ENCODE results near the gene RITA1. TPM values are rescaled to one million over a fixed set of nuclear protein-coding genes. Genes with fewer than 3 reads are reported as not detected.

The RITA1 gene
- total RNA-seq, 2 donors from 2014 or later, result 18.8 to 20.3 TPM

DNA sequence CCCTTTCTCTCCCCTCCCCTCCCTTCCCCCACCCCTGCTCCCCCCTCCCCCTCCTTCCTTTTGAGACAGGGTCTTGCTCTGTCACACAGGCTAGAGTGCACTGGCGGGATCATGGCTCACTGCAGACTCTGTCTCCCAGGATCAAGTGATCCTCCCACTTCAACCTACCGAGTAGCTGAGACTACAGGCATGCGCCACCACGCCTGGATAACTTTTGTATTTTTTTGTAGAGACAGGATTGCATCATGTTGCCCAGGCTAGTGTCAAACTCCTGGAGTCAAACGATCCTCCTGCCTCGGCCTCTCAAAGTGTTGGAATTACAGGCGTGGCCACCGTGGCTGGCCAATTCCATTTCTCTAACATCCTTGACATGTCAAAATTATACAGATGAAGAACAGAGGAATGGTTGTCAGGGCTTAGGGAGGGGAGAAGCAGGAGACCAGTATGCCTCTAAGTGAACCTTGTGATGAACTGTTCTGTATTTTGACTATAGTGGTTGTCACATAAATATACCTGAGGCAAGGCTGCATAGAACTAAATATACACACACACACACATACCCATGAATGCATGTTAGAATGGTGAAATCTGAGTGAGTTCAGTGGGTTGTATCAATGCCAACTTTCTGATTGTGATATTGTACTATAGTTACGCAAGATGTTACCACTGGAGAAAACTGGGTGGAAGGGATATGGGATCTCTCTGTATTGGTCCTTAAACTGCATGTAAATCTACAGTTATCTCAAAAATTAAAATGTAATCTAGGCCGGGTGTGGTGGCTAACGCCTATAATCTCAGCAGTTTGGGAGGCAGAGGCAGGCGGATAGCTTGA lies 39.6 kb upstream of the RITA1 start:
- DNase-seq, result no peak
- H3K36me3 ChIP-seq (ENCODE audit: control insufficient read depth, insufficient read depth, low read length), result no peaks in the 10 kb centered on the region
- no peaks in the 10 kb centered on the region for H3K36me3 Mint-ChIP-seq (ENCODE audit: low read depth)
- peaks cover 2% of the 10 kb centered on the region for H3K4me1 ChIP-seq (ENCODE audit: control insufficient read depth, insufficient read depth, low read length)
- WGBS, 2 experiments (ENCODE audit: insufficient coverage in 1 of 2, insufficient read length in 1 of 2), result 70 to 88% methylated on average over 5 to 12 of the region's 12 CpGs
- no peak overlapping the region for H3K4me3 Mint-ChIP-seq
- H3K27me3 Mint-ChIP-seq (ENCODE audit: insufficient read depth), result peaks cover 20% of the 10 kb centered on the region
- H3K4me1 Mint-ChIP-seq, result peaks cover 5% of the 10 kb centered on the region
- peaks cover 10% of the 10 kb centered on the region for H3K27me3 ChIP-seq (ENCODE audit: control insufficient read depth, insufficient read depth, low read length, poor library complexity, severe bottlenecking)
- TF ChIP-seq, protein P1, sequence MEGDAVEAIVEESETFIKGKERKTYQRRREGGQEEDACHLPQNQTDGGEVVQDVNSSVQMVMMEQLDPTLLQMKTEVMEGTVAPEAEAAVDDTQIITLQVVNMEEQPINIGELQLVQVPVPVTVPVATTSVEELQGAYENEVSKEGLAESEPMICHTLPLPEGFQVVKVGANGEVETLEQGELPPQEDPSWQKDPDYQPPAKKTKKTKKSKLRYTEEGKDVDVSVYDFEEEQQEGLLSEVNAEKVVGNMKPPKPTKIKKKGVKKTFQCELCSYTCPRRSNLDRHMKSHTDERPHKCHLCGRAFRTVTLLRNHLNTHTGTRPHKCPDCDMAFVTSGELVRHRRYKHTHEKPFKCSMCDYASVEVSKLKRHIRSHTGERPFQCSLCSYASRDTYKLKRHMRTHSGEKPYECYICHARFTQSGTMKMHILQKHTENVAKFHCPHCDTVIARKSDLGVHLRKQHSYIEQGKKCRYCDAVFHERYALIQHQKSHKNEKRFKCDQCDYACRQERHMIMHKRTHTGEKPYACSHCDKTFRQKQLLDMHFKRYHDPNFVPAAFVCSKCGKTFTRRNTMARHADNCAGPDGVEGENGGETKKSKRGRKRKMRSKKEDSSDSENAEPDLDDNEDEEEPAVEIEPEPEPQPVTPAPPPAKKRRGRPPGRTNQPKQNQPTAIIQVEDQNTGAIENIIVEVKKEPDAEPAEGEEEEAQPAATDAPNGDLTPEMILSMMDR (conservative IDR thresholded peaks at IDR 0.05), result no peak
- H3K4me3 ChIP-seq (ENCODE audit: low read length), result no peak overlapping the region
- H3K27ac Mint-ChIP-seq, result no peak overlapping the region
- no peak overlapping the region for H3K27ac ChIP-seq (ENCODE audit: low read depth, low read length)
- no peak overlapping the region for H3K9ac ChIP-seq (ENCODE audit: extremely low read depth, low read length, poor library complexity, severe bottlenecking)
- peaks cover 5% of the 10 kb centered on the region for H3K9me3 ChIP-seq (ENCODE audit: control insufficient read depth, low read length)
- H3K9me3 Mint-ChIP-seq, result peaks cover 10% of the 10 kb centered on the region

DNA sequence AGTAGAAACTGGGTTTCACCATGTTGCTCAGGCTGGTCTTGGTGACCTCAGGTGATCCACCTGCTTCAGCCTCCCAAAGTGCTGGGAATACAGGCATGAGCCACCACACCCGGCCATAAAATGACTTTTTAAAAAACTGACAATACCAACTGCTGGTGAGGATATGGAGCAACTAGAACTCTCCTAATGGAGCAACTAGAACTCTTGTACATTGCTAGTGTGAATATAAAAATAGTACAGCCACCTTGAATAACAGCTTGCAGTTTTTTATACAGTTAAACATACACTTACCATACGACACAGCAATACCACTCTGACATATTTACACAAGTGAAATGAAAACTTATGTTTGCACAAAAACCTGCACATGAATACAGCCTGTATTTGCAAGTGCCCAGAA lies 38.5 kb upstream of the RITA1 start:
- peaks cover 5% of the 10 kb centered on the region for H3K9me3 ChIP-seq (ENCODE audit: control insufficient read depth, low read length)
- Mint-ChIP-seq H3K9me3 (peaks cover 10% of the 10 kb centered on the region), H3K36me3 (ENCODE audit: low read depth) (no peaks in the 10 kb centered on the region), H3K4me1 (peaks cover 5% of the 10 kb centered on the region), H3K27ac (no peak overlapping the region), H3K27me3 (ENCODE audit: insufficient read depth) (peaks cover 26% of the 10 kb centered on the region), H3K4me3 (no peak overlapping the region)
- H3K4me3 ChIP-seq (ENCODE audit: low read length), result no peak overlapping the region
- H3K9ac ChIP-seq (ENCODE audit: extremely low read depth, low read length, poor library complexity, severe bottlenecking), result no peak overlapping the region
- H3K4me1 ChIP-seq (ENCODE audit: control insufficient read depth, insufficient read depth, low read length), result peaks cover 2% of the 10 kb centered on the region
- no peaks in the 10 kb centered on the region for H3K36me3 ChIP-seq (ENCODE audit: control insufficient read depth, insufficient read depth, low read length)
- no peak overlapping the region for H3K27ac ChIP-seq (ENCODE audit: low read depth, low read length)
- peaks cover 21% of the 10 kb centered on the region for H3K27me3 ChIP-seq (ENCODE audit: control insufficient read depth, insufficient read depth, low read length, poor library complexity, severe bottlenecking)
- DNase-seq, result no peak
- TF ChIP-seq, protein P1 (conservative IDR thresholded peaks at IDR 0.05), result no peak
- WGBS, 2 experiments (ENCODE audit: insufficient coverage in 1 of 2, insufficient read length in 1 of 2), result 93 to 96% methylated on average over 2 of the region's 2 CpGs

DNA sequence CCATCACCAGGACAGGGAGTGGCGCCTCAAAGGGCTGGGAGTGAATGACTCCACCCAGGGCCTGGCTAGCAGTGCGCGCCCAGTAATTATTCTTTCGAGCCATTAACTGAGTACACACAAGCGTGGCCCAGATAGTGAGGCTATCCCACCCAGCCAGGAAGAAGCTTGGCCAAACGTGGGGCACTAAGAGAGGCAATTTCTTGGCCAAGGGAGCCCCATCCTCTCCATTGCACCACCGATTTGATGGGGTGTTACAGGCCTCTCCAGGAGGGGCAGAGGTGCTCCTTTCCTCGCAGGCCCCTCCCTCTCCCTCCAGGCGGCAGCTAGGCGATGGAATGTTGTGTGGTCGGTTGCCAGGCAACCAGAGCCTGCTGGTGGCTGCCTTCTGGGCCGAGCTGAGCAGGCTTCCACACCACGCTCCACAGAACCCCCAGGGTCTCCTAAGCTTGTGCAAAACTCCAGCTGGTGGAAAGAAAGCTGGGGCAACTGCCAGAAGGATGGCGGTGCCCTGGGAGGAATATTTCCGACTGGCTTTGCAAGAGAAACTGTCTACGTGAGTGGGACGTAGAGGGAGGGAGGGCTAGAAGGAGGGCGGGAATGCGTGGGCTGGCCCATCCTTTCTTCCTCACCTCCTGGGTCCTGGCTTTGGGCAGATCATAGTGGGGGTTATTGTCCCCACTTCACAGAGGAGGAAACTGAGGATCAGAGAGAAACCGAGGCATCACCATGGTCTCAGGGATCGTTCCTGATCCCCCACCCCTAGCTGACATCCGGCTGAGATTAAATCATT lies 36.0 kb upstream of the RITA1 start, which contains the start of gene CFAP73:
CFAP73 (plus strand) TSS at position 364 of the 790 bp plus-strand sequence; CDS start at position 498, 134 bp downstream.
- H3K9me3 ChIP-seq (ENCODE audit: control insufficient read depth, low read length), result peaks cover 5% of the 10 kb centered on the region
- Mint-ChIP-seq H3K27ac (peak within 1 kb of the TSS; percentile 46), H3K27me3 (ENCODE audit: insufficient read depth) (peaks cover 51% of the 10 kb centered on the region), H3K36me3 (ENCODE audit: low read depth) (no peaks in the 10 kb centered on the region), H3K4me1 (peaks cover 5% of the 10 kb centered on the region), H3K4me3 (no peak within 1 kb of the TSS), H3K9me3 (peaks cover 10% of the 10 kb centered on the region)
- H3K9ac ChIP-seq (ENCODE audit: extremely low read depth, low read length, poor library complexity, severe bottlenecking), result no peak within 1 kb of the TSS
- H3K4me3 ChIP-seq (ENCODE audit: low read length), result no peak within 1 kb of the TSS
- peak within 1 kb of the TSS; percentile 71 for H3K27ac ChIP-seq (ENCODE audit: low read depth, low read length)
- DNase-seq, result peak; percentile 98
- H3K36me3 ChIP-seq (ENCODE audit: control insufficient read depth, insufficient read depth, low read length), result no peaks in the 10 kb centered on the region
- H3K4me1 ChIP-seq (ENCODE audit: control insufficient read depth, insufficient read depth, low read length), result peaks cover 2% of the 10 kb centered on the region
- peaks cover 46% of the 10 kb centered on the region for H3K27me3 ChIP-seq (ENCODE audit: control insufficient read depth, insufficient read depth, low read length, poor library complexity, severe bottlenecking)
- TF ChIP-seq, protein P1 (conservative IDR thresholded peaks at IDR 0.05), result peak; percentile 28
- 46 to 81% methylated on average over 7 to 22 of the region's 22 CpGs for WGBS, 2 experiments (ENCODE audit: insufficient coverage in 1 of 2, insufficient read length in 1 of 2)
